ENCODE data around the gene TMIGD2.

Gene TMIGD2

GRCh38 chr19:4342615-4343369 lies 40.6 kb upstream of the TMIGD2 start:
- TF ChIP-seq YY1 (IDR thresholded peaks at IDR 0.05; ENCODE audit: low read depth), result 0 out of 2 replicates have a peak, but pooled peaks have one; percentile 4
- TF ChIP-seq EP300 (IDR thresholded peaks at IDR 0.05; ENCODE audit: borderline replicate concordance), result no peak
- TF ChIP-seq TAF1 (IDR thresholded peaks at IDR 0.05; ENCODE audit: low read depth), result peak; percentile 47
- no peak; the same call in 1 of the 2 replicates for TF ChIP-seq RAD21 (IDR thresholded peaks at IDR 0.05; ENCODE audit: low read depth)
- no peak for TF ChIP-seq EGR1 (IDR thresholded peaks at IDR 0.05)

GRCh38 chr19:4342314-4342614 lies 40.1 kb upstream of the TMIGD2 start:
- TF ChIP-seq EGR1 (IDR thresholded peaks at IDR 0.05), result 0 out of 2 replicates have a peak, but pooled peaks have one; percentile 48
- no peak for TF ChIP-seq EP300 (IDR thresholded peaks at IDR 0.05; ENCODE audit: borderline replicate concordance)

GRCh38 chr19:4338441-4339355 lies 36.5 kb upstream of the TMIGD2 start, which contains the start of gene STAP2:
STAP2 (minus strand) TSS chr19:4338827; CDS start chr19:4338753, 74 bp downstream.
- TF ChIP-seq EGR1 (IDR thresholded peaks at IDR 0.05) (no peak), TEAD4 (IDR thresholded peaks at IDR 0.05) (no peak), NFIC (IDR thresholded peaks at IDR 0.05) (no peak), TAF1 (IDR thresholded peaks at IDR 0.05; ENCODE audit: low read depth) (no peak), YY1 (IDR thresholded peaks at IDR 0.05; ENCODE audit: low read depth) (0 out of 2 replicates have a peak, but pooled peaks have one; percentile 9), ZBTB7A (IDR thresholded peaks at IDR 0.05; ENCODE audit: low read depth) (peak; percentile 72; the same call in 1 of the 2 replicates), TCF12 (IDR thresholded peaks at IDR 0.05; ENCODE audit: low read depth) (no peak)
- TF ChIP-seq, protein P1, sequence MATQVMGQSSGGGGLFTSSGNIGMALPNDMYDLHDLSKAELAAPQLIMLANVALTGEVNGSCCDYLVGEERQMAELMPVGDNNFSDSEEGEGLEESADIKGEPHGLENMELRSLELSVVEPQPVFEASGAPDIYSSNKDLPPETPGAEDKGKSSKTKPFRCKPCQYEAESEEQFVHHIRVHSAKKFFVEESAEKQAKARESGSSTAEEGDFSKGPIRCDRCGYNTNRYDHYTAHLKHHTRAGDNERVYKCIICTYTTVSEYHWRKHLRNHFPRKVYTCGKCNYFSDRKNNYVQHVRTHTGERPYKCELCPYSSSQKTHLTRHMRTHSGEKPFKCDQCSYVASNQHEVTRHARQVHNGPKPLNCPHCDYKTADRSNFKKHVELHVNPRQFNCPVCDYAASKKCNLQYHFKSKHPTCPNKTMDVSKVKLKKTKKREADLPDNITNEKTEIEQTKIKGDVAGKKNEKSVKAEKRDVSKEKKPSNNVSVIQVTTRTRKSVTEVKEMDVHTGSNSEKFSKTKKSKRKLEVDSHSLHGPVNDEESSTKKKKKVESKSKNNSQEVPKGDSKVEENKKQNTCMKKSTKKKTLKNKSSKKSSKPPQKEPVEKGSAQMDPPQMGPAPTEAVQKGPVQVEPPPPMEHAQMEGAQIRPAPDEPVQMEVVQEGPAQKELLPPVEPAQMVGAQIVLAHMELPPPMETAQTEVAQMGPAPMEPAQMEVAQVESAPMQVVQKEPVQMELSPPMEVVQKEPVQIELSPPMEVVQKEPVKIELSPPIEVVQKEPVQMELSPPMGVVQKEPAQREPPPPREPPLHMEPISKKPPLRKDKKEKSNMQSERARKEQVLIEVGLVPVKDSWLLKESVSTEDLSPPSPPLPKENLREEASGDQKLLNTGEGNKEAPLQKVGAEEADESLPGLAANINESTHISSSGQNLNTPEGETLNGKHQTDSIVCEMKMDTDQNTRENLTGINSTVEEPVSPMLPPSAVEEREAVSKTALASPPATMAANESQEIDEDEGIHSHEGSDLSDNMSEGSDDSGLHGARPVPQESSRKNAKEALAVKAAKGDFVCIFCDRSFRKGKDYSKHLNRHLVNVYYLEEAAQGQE (IDR thresholded peaks at IDR 0.05; ENCODE audit: low read depth), result no peak
- TF ChIP-seq, protein P2, sequence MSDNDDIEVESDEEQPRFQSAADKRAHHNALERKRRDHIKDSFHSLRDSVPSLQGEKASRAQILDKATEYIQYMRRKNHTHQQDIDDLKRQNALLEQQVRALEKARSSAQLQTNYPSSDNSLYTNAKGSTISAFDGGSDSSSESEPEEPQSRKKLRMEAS (IDR thresholded peaks at IDR 0.05), result no peak; the same call in 1 of the 2 replicates

- TF ChIP-seq, protein P2 (IDR thresholded peaks at IDR 0.05), result no peak
- TF ChIP-seq FOXM1 (IDR thresholded peaks at IDR 0.05; ENCODE audit: borderline replicate concordance, low read depth) (no peak), TEAD4 (IDR thresholded peaks at IDR 0.05) (no peak), YY1 (IDR thresholded peaks at IDR 0.05; ENCODE audit: low read depth) (no peak), RAD21 (IDR thresholded peaks at IDR 0.05; ENCODE audit: low read depth) (no peak), EP300 (IDR thresholded peaks at IDR 0.05; ENCODE audit: borderline replicate concordance) (no peak), TAF1 (IDR thresholded peaks at IDR 0.05; ENCODE audit: low read depth) (no peak), EGR1 (IDR thresholded peaks at IDR 0.05) (no peak), TCF12 (IDR thresholded peaks at IDR 0.05; ENCODE audit: low read depth) (no peak), ZBTB7A (IDR thresholded peaks at IDR 0.05; ENCODE audit: low read depth) (no peak), CEBPB (IDR thresholded peaks at IDR 0.05) (no peak), CREB1 (IDR thresholded peaks at IDR 0.05; ENCODE audit: low read depth) (no peak), NFIC (IDR thresholded peaks at IDR 0.05) (no peak)
- TF ChIP-seq, protein P1 (IDR thresholded peaks at IDR 0.05; ENCODE audit: low read depth), result no peak
- TF ChIP-seq, protein P3, sequence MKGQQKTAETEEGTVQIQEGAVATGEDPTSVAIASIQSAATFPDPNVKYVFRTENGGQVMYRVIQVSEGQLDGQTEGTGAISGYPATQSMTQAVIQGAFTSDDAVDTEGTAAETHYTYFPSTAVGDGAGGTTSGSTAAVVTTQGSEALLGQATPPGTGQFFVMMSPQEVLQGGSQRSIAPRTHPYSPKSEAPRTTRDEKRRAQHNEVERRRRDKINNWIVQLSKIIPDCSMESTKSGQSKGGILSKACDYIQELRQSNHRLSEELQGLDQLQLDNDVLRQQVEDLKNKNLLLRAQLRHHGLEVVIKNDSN (IDR thresholded peaks at IDR 0.05), result no peak
Observed at GRCh38 chr19:4337906-4338440, 35.8 kb upstream of the TMIGD2 start.

GRCh38 chr19:4334929-4335570 lies 32.9 kb upstream of the TMIGD2 start:
- TF ChIP-seq FOXM1 (IDR thresholded peaks at IDR 0.05; ENCODE audit: borderline replicate concordance, low read depth) (no peak), CREB1 (IDR thresholded peaks at IDR 0.05; ENCODE audit: low read depth) (no peak), ZBTB7A (IDR thresholded peaks at IDR 0.05; ENCODE audit: low read depth) (no peak), EGR1 (IDR thresholded peaks at IDR 0.05) (no peak), TEAD4 (IDR thresholded peaks at IDR 0.05) (no peak)

Data from Ishikawa (cell line).